ENCODE data around the gene MEGF6.

GRCh38 chr1:3606779-3607702 is 4.3 kb downstream of the MEGF6 start:
- no peak for TF ChIP-seq POLR2A (IDR thresholded peaks at IDR 0.05)
- no peak for TF ChIP-seq CTCF (IDR thresholded peaks at IDR 0.05)

Measured in body of pancreas (tissue), 4 donors.